ENCODE data around the gene NAA15.
"Not testable (repeated sequence)": the region's sequence is repeated elsewhere in the genome, so short reads cannot be mapped to it uniquely, and the experiment has no call there.

The NAA15 gene

GRCh38 chr4:139444881-139445280, 143.6 kb downstream of the NAA15 start:
- in situ Hi-C loops (cut with HindIII; ENCODE audit: low sequenced_read_pairs): not testable (repeated sequence)

- in situ Hi-C loops (cut with HindIII; ENCODE audit: low sequenced_read_pairs): not testable (repeated sequence)
Observed at GRCh38 chr4:139447078-139447477, 145.8 kb downstream of the NAA15 start.

GRCh38 chr4:139450586-139450985, 149.3 kb downstream of the NAA15 start:
- in situ Hi-C loops (cut with HindIII; ENCODE audit: low sequenced_read_pairs): no loop called here

GRCh38 chr4:139451997-139452396, 150.7 kb downstream of the NAA15 start:
- in situ Hi-C loops (cut with HindIII; ENCODE audit: low sequenced_read_pairs): no loop called here

GRCh38 chr4:139453041-139453370, 151.7 kb downstream of the NAA15 start:
- in situ Hi-C loops (cut with HindIII; ENCODE audit: low sequenced_read_pairs): no loop called here

- in situ Hi-C loops (cut with HindIII; ENCODE audit: low sequenced_read_pairs): no loop called here
Observed at GRCh38 chr4:139453371-139454110, 152.2 kb downstream of the NAA15 start.

- in situ Hi-C loops (cut with HindIII; ENCODE audit: low sequenced_read_pairs): no loop called here
Observed at GRCh38 chr4:139454111-139455045, 153.1 kb downstream of the NAA15 start, which contains the start of gene RAB33B. Gene RAB33B (plus strand): TSS chr4:139454121. CDS start chr4:139454196, 75 bp downstream.

- in situ Hi-C loops (cut with HindIII; ENCODE audit: low sequenced_read_pairs): no loop called here
Observed at GRCh38 chr4:139455126-139455538, 153.8 kb downstream of the NAA15 start.

GRCh38 chr4:139457318-139457717, 156.0 kb downstream of the NAA15 start:
- in situ Hi-C loops (cut with HindIII; ENCODE audit: low sequenced_read_pairs): no loop called here

GRCh38 chr4:139458543-139458942, 157.2 kb downstream of the NAA15 start:
- in situ Hi-C loops (cut with HindIII; ENCODE audit: low sequenced_read_pairs): no loop called here

- in situ Hi-C loops (cut with HindIII; ENCODE audit: low sequenced_read_pairs): no loop called here
Observed at GRCh38 chr4:139458999-139459398, 157.7 kb downstream of the NAA15 start.

GRCh38 chr4:139460565-139460964, 159.3 kb downstream of the NAA15 start:
- in situ Hi-C loops (cut with HindIII; ENCODE audit: low sequenced_read_pairs): no loop called here

GRCh38 chr4:139461022-139461628, 159.8 kb downstream of the NAA15 start:
- in situ Hi-C loops (cut with HindIII; ENCODE audit: low sequenced_read_pairs): no loop called here

GRCh38 chr4:139464512-139464911, 163.2 kb downstream of the NAA15 start:
- in situ Hi-C loops (cut with HindIII; ENCODE audit: low sequenced_read_pairs): not testable (repeated sequence)

- in situ Hi-C loops (cut with HindIII; ENCODE audit: low sequenced_read_pairs): no loop called here
Observed at GRCh38 chr4:139465922-139466321, 164.6 kb downstream of the NAA15 start.

GRCh38 chr4:139468756-139469155, 167.5 kb downstream of the NAA15 start:
- in situ Hi-C loops (cut with HindIII; ENCODE audit: low sequenced_read_pairs): not testable (repeated sequence)

- in situ Hi-C loops (cut with HindIII; ENCODE audit: low sequenced_read_pairs): no loop called here
Observed at GRCh38 chr4:139469216-139469615, 167.9 kb downstream of the NAA15 start.
